ENCODE measurements around the gene PHF21B.

- TF ChIP-seq CTCF (IDR thresholded peaks at IDR 0.05) (no peak), POLR2A (IDR thresholded peaks at IDR 0.05) (no peak)
Measured at GRCh38 chr22:44925465-44926123, 84.2 kb downstream of the PHF21B start.

Measured in uterus (tissue), 2 donors.